Stimulated activated CD8-positive, alpha-beta memory T cell treated with anti-CD3 and anti-CD28 coated beads, Interleukin-12 subunit alpha, Interleukin-12 subunit beta, amount 100 ng/mL, for 24 hours (primary cell): ENCODE data around the gene USP32.
"Not testable (repeated sequence)": the region's sequence is repeated elsewhere in the genome, so short reads cannot be mapped to it uniquely, and the experiment has no call there.

Experiments
- DNase-seq: peaks from one replicate; pipeline ENCODE4 v3.0.0-alpha.2; 2020; ENCODE audit errors: extremely low read depth

Gene USP32

DNA sequence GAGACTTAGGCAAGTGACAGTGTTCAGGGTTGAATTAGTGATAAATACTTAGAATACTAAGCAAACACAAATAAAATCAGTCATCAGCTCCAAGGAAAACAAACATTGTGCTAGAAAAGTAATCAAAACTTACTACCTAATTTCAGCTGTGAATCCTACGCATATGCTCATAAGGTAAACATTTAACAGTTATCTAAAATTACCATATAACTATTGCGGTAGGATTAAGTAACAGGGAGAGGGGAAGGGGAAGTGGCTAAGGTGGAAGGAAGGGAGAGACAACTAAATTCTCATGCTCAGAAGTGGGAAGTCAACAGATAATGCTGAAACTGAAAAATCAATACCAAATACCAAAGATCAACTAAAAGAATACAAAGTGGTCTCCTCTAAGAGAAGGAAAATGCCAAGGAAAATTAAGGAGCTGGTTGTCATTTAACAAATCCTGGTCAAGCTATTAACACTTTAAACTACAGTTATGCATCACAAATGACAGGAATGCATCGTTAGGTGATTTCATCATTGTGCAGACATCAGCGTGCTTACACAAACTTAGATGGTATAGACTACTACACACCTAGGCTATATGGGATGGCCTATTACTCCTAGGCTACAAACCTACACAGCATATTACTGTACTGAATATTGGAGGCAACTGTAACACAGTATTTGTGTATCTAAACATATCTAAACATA is 20.0 kb downstream of the USP32 start:
- DNase-seq = no peak

DNA sequence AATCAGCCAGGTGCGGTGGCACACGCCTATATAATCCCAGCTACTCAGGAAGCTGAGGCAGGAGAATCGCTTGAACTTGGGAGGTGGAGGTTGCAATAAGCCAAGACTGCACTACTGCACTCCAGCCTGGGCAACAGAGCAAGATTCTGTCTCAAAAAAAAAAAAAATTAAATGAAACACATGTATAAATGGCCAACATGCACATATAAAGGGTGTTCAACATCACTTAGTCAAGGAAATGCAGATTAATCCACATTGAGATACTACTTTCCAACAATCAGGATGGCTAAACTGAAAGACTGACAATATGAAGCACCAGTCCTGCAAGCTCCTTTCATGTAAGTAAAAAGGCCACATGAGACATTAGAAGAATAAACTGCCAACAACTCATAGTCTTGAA is 20.5 kb downstream of the USP32 start:
- DNase-seq = no peak

GRCh38 chr17:60369727-60370126 is 22.2 kb downstream of the USP32 start:
- no peak for DNase-seq

- DNase-seq = no peak
These were observed 28.1 kb downstream of the USP32 start for GRCh38 chr17:60363700-60364405.

DNA sequence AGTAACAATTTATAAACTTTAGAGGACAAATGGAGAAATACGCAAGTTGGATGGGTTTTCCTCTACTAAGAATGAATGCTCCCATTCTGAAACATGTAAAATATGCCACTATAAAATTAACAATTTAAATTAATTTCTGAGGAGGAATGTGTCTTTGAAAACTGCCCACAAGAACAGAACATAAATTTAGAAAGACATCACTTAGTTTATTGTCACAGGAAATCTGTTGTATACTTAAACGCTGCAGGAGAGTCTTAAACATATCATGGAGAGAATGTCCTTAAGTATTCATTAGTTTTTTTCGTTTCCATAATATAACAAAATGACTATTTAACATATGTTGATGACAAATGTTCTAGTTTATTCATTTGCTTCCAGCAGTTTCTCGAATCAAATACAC is 29.6 kb downstream of the USP32 start:
- no peak for DNase-seq

GRCh38 chr17:60361889-60362288 is 30.0 kb downstream of the USP32 start:
- no peak for DNase-seq

DNA sequence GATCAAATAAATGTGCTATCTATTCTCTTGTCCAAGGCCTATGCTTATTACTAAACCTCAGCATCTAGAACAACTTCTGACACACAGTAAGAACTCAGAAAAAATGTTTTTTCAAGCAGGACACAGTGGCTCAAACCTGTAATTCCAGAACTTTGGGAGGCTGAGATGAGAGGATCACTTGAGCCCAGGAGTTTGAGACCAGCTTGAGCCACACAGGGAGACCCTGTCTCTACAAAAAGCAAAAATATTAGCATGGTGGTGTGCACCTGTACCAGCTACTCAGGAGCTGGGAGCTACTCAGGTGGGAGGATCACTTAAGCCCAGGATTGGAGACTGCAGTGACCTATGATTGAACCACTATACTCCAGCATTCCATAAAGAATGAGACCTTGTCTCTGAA is 32.5 kb downstream of the USP32 start:
- DNase-seq = no peak

GRCh38 chr17:60358606-60359225 is 33.2 kb downstream of the USP32 start:
- DNase-seq = no peak

DNA sequence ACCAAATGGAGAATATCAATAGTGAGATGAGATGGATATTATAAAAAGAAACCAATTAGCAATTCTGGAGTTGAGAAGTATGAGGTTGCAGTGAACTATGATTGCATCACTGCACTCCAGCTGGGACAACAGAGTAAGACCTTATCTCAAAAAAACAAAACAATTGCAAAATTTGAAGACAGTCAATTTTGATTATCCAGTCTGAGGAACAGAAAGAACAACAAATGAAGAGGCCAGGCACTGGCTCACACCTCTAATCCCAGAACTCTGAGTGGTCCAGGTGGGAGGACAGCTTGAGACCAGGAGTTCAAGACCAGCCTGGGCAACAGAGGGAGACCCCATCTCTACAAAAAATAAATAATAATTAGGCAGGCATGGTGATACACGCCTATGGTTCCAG is 35.0 kb downstream of the USP32 start:
- DNase-seq = no peak

DNA sequence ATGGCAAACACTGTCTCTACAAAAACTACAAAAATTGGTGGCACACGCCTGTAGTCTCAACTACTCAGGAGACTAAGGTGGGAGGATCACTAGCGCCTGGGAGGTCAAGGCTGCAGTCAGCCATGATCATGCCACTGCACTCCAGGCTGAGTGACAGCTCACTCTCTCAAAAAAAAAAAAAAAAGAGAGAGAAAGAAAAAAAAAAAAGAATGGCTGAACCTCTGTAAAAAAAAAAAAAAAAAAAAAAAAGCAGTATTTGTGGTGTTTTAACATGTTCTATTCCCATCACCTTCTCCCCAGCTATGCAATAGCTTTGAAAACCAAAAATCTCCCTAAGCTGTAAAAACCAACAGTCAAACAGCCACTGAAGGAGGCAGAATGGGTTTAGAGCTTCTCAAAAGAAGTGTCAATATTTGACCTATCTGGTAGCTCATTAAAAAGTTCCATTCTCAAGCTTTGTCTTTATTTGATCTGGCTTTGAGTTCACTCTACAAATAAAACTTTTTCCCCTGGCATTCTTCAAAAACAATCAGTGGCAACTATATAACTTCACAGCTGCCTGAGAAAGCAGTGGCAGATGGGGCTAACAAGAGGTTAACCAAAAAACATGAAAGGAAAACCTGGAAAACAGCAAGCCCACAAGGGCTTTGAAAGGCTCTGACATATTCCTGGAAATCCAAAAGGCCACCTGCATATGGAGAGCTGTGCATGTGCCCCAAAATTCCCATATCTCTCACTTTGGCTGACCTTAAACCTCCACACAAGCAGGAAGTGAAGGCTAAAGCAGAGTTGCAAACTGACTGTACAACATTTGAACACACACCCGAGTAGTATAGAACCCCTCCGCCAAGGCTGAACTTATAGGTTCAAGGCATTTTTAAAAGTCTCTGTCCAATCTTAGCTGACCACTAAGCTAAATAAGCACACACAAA is 36.0 kb downstream of the USP32 start:
- no peak for DNase-seq

DNA sequence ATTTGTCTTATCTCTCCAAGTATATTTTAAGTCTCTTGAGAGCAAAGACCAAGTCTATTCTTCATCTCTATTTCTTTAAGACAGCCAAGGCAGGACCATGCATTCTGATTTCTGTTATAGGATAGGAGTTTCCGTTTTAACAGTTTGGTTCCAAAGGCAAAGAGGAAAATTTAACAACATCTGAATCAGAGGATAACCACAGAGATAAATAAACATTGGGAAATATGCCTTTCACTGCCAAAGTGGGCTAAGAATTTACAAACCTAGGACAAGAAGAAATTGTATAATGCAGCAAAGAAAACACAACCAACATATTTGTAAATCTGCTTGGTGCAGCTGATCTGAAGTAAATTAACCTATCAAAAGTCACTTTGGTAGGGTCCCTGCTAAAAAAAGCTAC is 37.7 kb downstream of the USP32 start:
- DNase-seq = no peak

GRCh38 chr17:60353773-60354172 is 38.2 kb downstream of the USP32 start:
- DNase-seq = no peak

GRCh38 chr17:60352569-60352968 is 39.4 kb downstream of the USP32 start:
- DNase-seq = no peak

- DNase-seq = no peak
These were observed 39.9 kb downstream of the USP32 start for GRCh38 chr17:60352071-60352470.

DNA sequence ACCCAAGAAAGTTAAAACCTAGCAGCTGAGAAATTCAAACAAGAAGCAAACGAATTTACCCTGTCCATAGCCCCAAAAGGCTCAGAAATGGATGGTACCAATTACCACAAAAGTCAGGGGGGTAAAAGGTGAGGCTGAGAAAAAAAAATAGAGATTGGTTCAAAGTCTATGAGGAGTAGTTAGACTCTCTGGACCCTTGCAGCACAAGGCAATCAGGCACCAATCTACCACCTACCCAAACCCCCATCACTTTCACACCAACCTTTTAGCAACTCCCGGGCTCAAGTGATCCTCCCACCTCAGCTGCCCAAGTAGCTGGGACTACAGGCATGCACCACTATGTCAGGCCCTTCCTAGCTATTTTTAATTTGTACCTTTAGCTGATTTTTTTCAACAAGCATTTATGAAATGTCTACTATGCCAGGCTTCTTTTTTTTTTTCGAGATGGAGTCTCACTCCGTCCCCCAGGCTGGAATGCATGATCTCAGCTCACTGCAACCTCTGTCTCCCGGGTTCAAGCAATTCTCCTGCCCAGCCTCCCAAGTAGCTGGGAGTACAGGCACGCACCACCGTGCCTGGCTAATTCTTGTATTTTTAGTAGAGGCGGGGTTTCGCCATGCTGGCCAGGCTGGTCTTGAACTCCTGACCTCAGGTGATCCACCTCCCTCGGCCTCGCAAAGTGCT is 40.8 kb downstream of the USP32 start:
- DNase-seq = no peak

DNA sequence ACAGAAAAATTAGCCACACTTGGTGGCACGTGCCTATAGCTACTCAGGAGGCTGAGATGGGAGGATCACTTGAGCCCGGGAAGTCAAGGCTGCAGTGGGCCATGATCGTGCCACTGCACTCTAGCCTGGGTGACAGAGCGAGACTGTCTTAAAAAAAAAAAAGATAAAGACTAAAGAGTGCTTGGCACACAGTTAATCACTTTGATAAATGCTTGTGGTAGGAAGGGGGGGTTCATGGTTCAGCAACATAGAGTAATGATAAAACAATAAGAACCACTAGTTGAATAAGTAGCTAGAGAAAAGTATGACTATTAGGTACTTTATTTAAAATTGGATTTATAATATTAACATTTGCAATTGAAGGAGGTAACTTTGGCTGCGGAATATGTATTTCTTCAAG is 43.3 kb downstream of the USP32 start:
- DNase-seq = no peak

GRCh38 chr17:60345233-60345632 is 46.7 kb downstream of the USP32 start:
- no peak for DNase-seq

DNA sequence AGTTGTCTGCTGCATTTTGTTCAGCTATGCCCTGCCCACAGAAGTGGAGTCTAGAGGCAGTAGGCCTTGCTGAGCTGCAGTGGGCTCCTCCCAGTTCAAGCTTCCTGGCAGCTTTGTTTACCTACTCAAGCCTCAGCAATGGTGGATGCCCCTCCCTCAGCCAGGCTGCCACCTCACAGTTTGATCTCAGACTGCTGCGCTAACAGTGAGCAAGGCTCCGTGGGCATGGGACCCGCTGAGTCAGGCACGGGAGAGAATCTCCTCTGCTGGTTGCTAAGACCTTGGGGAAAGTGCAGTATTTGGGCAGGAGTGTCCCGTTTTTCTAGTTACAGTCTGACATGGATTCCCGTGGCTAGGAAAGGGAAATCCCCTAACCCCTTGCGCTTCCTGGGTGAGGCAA is 49.4 kb downstream of the USP32 start:
- not testable (repeated sequence) for DNase-seq

- no peak for DNase-seq
These were observed 56.6 kb downstream of the USP32 start for GRCh38 chr17:60335289-60335688.

DNA sequence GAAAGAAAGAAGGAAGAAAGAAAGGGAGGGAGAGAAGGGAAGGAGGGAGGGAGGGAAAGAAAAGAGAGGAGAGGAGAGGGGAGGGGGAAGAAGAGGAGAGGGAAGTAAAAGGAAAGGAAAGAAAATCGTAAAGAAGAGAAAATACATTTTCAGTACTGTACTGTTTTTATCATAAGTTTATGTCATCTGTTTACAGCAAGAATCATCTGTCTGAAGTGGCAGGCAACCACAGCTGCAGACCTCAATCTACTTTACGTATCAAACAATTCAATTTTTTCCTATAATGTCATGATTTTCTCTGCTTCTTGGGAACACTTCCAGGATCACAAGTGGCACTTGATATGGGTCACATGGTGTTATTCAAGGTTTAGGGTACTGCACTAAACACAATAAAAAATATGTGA is 58.3 kb downstream of the USP32 start:
- DNase-seq = no peak

DNA sequence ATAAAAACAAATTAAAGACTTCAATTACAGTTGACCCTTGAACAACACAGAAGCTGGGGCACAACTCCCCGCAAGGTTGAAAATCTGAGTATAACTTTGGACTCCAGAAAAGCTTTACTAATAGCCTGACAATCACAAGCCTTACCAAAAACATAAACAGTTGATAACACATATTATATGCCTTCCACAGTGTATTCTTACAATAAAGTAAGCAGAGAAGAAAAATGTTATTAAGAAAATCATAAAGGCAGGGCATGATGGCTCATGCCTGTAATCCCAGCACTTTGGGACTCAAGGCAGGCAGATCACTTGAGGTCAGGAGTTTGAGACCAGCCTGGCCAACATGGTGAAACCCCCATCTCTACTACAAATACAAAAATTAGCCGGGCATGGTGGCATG is 58.9 kb downstream of the USP32 start:
- not testable (repeated sequence) for DNase-seq

GRCh38 chr17:60332574-60332973 is 59.4 kb downstream of the USP32 start:
- no peak for DNase-seq
